Body of pancreas (tissue), 4 donors: ENCODE measurements around the gene HECW1.

Source experiments
- POLR2A ChIP-seq, 3 donors: fragments of 450-650 bp; IDR thresholded peaks; one replicate each; pipeline ENCODE4 v1.6.1; 2016; ENCODE audit warnings: antibody characterized with exemption in 3 of 3, mild to moderate bottlenecking in 2 of 3
- TF ChIP-seq, protein P1 (sequence below), 7 experiments: fragments of 450-650 bp in 4 of 7; fragments of 200-600 bp in 3 of 7; sonication (generic) in 3 of 7; IDR thresholded peaks; one replicate each; pipeline ENCODE4 v1.5.1; 2016 to 2019; ENCODE audit warnings: antibody characterized with exemption in 7 of 7

DNA sequence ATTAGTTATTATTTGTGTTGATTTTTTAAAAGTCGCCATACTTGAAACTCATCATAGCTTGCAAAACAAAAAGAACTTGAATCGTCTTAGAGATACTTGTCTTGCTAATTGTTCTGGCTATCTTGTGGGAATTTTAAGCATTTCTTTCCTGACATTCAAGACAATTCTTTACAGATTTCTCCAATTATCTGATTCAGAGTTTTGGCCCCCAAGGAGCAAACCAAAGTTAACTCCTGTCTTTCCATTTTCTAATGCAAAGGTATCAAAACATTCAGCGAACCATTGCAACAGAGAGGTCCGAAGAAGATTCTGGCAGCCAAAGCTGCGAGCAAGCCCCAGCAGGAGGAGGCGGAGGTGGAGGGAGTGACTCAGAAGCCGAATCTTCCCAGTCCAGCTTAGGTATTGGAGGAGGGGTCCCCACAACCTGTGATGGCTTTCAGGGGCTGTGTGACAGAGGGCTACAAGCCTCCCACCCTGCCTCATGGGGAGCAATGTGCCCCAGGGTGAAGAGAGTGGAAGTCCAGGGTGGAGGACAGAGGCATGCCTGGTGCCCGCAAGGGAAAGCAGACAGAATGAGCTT lies 351.0 kb downstream of the HECW1 start:
- no peak for TF ChIP-seq POLR2A (IDR thresholded peaks at IDR 0.05)
- TF ChIP-seq, protein P1, sequence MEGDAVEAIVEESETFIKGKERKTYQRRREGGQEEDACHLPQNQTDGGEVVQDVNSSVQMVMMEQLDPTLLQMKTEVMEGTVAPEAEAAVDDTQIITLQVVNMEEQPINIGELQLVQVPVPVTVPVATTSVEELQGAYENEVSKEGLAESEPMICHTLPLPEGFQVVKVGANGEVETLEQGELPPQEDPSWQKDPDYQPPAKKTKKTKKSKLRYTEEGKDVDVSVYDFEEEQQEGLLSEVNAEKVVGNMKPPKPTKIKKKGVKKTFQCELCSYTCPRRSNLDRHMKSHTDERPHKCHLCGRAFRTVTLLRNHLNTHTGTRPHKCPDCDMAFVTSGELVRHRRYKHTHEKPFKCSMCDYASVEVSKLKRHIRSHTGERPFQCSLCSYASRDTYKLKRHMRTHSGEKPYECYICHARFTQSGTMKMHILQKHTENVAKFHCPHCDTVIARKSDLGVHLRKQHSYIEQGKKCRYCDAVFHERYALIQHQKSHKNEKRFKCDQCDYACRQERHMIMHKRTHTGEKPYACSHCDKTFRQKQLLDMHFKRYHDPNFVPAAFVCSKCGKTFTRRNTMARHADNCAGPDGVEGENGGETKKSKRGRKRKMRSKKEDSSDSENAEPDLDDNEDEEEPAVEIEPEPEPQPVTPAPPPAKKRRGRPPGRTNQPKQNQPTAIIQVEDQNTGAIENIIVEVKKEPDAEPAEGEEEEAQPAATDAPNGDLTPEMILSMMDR (IDR thresholded peaks at IDR 0.05), result no peak
